Right lobe of liver (tissue), 4 donors: ENCODE measurements around the gene WNK2.

ENCODE experiments used
- CTCF ChIP-seq, 4 donors: fragments of 200-600 bp in 3 of 4; fragments of 450-650 bp in 1 of 4; IDR thresholded peaks; one replicate each; pipeline versions ENCODE4 v1.5.1 to v1.8.0; 2016 to 2022; ENCODE audit warnings: antibody characterized with exemption in 4 of 4, mild to moderate bottlenecking in 2 of 4
- POLR2A ChIP-seq: fragments of 450-650 bp; IDR thresholded peaks from one replicate; pipeline ENCODE4 v1.6.1; 2017; ENCODE audit warnings: antibody characterized with exemption, mild to moderate bottlenecking
- donor health status: DM: no; HTN: no; CAD: no.
- donor health status: DM: no; HTN: no; CAD: no.
- donor health status: DM: no; HTN: yes; CAD: no.

GRCh38 chr9:93300585-93301081, 116.7 kb downstream of the WNK2 start:
- TF ChIP-seq CTCF (IDR thresholded peaks at IDR 0.05) (no peak), POLR2A (no peak)
